ENCODE data around the gene MYG1. TPM values are rescaled to one million over a fixed set of nuclear protein-coding genes. Genes with fewer than 3 reads are reported as not detected.

Gene MYG1
- polyA plus RNA-seq, 1 of the 3 experiments (the other 2 are of a cell fraction): 101 TPM

DNA sequence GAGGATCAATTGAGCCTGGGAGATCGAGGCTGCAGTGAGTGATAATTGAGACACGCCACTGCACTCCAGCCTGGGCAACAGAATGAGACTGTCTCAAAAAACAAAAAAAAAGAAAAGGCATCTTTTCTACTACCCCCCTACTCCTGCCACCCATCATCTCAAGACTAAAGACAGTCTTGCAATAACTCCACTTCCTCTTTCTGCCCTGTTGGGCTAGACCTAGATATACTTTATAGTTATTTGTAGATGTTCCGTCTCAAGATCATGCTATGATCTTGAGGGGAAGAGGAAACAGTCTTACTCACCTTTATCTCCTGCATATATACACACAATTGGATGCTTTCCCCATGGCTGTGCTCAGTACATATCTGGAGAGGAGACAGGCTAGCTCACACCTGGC lies 43.5 kb upstream of the MYG1 start:
- POLR2A ChIA-PET: no interaction called here
- DNase-seq: no peak
- WGBS (ENCODE audit: low lambda C conversion rate): 92% methylated on average over 3 of the region's 3 CpGs
- Histone ChIP-seq H3K79me2 (ENCODE audit: insufficient read depth) (peaks cover 30% of the 10 kb centered on the region), H4K20me1 (ENCODE audit: insufficient read depth) (no peaks in the 10 kb centered on the region), H3K4me1 (ENCODE audit: control insufficient read depth in 1 of 2, insufficient read depth in 2 of 2, low read depth in 1 of 2, low read length in 1 of 2) (peaks cover 0 to 15% of the 10 kb centered on the region in 2 experiments; a peak in 1 of 4 replicates), H3K9ac (no peak overlapping the region), H3K9me3 (no peaks in the 10 kb centered on the region), H3K36me3 (replicated peaks in 1 of 2; ENCODE audit: control insufficient read depth in 1 of 2, insufficient read depth in 2 of 2, low read length in 1 of 2) (peaks cover 5 to 11% of the 10 kb centered on the region in 2 experiments), H3K9me2 (no peaks in the 10 kb centered on the region), H3K27me3 (ENCODE audit: insufficient read depth) (no peaks in the 10 kb centered on the region), H2AFZ (ENCODE audit: low read depth) (no peak overlapping the region), H3K4me3 (ENCODE audit: low read depth in 2 of 2, low read length in 1 of 2) (no peak overlapping the region), H3K27ac (ENCODE audit: low read depth in 2 of 2, low read length in 1 of 2) (no peak overlapping the region), H3K4me2 (no peak overlapping the region), H3F3A (replicated peaks; ENCODE audit: insufficient read depth) (no peaks in the 10 kb centered on the region)
- CTCF ChIA-PET: interaction anchor here (1.0 to 1.8 kb wide), 2 partner anchors 12 to 43 kb away, joined by 5 to 7 read pairs; partner anchors contain the start of gene ESPL1
- TF ChIP-seq, protein P1, sequence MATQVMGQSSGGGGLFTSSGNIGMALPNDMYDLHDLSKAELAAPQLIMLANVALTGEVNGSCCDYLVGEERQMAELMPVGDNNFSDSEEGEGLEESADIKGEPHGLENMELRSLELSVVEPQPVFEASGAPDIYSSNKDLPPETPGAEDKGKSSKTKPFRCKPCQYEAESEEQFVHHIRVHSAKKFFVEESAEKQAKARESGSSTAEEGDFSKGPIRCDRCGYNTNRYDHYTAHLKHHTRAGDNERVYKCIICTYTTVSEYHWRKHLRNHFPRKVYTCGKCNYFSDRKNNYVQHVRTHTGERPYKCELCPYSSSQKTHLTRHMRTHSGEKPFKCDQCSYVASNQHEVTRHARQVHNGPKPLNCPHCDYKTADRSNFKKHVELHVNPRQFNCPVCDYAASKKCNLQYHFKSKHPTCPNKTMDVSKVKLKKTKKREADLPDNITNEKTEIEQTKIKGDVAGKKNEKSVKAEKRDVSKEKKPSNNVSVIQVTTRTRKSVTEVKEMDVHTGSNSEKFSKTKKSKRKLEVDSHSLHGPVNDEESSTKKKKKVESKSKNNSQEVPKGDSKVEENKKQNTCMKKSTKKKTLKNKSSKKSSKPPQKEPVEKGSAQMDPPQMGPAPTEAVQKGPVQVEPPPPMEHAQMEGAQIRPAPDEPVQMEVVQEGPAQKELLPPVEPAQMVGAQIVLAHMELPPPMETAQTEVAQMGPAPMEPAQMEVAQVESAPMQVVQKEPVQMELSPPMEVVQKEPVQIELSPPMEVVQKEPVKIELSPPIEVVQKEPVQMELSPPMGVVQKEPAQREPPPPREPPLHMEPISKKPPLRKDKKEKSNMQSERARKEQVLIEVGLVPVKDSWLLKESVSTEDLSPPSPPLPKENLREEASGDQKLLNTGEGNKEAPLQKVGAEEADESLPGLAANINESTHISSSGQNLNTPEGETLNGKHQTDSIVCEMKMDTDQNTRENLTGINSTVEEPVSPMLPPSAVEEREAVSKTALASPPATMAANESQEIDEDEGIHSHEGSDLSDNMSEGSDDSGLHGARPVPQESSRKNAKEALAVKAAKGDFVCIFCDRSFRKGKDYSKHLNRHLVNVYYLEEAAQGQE (IDR thresholded peaks at IDR 0.05; ENCODE audit: low read depth, low read length): no peak
- TF ChIP-seq, protein P2, sequence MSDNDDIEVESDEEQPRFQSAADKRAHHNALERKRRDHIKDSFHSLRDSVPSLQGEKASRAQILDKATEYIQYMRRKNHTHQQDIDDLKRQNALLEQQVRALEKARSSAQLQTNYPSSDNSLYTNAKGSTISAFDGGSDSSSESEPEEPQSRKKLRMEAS (IDR thresholded peaks at IDR 0.05; ENCODE audit: low read depth): no peak
- TF ChIP-seq, protein P3, sequence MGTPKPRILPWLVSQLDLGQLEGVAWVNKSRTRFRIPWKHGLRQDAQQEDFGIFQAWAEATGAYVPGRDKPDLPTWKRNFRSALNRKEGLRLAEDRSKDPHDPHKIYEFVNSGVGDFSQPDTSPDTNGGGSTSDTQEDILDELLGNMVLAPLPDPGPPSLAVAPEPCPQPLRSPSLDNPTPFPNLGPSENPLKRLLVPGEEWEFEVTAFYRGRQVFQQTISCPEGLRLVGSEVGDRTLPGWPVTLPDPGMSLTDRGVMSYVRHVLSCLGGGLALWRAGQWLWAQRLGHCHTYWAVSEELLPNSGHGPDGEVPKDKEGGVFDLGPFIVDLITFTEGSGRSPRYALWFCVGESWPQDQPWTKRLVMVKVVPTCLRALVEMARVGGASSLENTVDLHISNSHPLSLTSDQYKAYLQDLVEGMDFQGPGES (IDR thresholded peaks at IDR 0.05; ENCODE audit: low read depth, low read length): no peak
- TF ChIP-seq YY1 (IDR thresholded peaks at IDR 0.05; ENCODE audit: low read depth): no peak
- TF ChIP-seq POLR2AphosphoS5 (IDR thresholded peaks at IDR 0.05; ENCODE audit: low read depth, low read length): no peak
- TF ChIP-seq, protein P4, sequence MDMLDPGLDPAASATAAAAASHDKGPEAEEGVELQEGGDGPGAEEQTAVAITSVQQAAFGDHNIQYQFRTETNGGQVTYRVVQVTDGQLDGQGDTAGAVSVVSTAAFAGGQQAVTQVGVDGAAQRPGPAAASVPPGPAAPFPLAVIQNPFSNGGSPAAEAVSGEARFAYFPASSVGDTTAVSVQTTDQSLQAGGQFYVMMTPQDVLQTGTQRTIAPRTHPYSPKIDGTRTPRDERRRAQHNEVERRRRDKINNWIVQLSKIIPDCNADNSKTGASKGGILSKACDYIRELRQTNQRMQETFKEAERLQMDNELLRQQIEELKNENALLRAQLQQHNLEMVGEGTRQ (IDR thresholded peaks at IDR 0.05; ENCODE audit: borderline replicate concordance, low read depth, low read length): no peak

DNA sequence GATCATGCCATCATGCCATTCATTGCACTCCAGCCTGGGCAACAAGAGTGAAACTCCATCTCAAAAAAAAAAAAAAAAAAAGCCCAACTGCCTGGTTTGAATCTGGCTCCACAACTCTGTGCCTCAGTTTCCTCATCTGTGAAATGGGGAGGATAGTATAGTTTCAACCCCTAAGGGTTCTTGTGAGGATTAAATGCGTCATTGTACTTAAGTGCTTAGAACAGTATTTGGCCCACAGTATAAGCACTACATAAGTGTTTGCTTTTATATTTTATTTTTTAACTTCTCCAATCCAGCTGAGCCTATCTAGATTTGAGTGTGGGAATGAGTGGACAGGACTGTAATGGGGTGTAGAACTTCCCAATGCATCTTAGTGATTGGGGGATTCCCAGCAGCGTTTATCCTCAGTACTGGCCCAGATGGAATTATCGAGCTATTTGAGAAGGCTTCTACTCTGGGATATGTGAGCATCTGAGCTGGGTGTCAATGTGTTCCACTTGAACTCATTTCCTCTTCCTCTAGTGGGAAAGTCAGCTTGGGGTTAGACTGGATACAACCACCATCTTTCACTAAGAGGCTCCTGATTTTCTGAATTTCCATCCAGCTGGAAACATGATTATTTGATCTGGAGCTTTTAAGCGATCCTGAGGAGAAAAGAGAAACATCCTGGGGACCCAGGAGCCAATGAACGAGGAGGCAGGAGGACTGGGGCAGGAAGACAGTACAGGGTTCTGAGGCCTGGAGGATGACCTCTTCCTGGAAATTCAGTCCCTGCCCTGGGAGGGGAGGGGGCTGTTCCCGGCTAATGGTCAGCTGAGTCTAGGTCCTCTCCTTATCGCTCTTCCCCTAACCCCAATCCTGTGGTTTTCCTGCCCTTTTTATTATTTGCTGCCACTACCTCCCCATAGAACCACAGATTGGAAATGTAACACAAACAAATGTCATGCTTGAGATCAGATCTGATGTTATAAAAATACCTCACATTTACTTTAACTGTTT lies 40.7 kb upstream of the MYG1 start:
- Histone ChIP-seq H3K79me2 (ENCODE audit: insufficient read depth) (peaks cover 12% of the 10 kb centered on the region), H3K27me3 (ENCODE audit: insufficient read depth) (no peaks in the 10 kb centered on the region), H3K4me2 (no peak overlapping the region), H2AFZ (ENCODE audit: low read depth) (no peak overlapping the region), H3F3A (replicated peaks; ENCODE audit: insufficient read depth) (no peaks in the 10 kb centered on the region), H3K4me1 (ENCODE audit: control insufficient read depth in 1 of 2, insufficient read depth in 2 of 2, low read depth in 1 of 2, low read length in 1 of 2) (no peaks in the 10 kb centered on the region; a peak in 1 of 4 replicates), H3K9ac (no peak overlapping the region), H3K9me2 (no peaks in the 10 kb centered on the region), H3K36me3 (replicated peaks in 1 of 2; ENCODE audit: control insufficient read depth in 1 of 2, insufficient read depth in 2 of 2, low read length in 1 of 2) (peaks cover 3 to 5% of the 10 kb centered on the region in 2 experiments), H3K9me3 (no peaks in the 10 kb centered on the region), H3K27ac (ENCODE audit: low read depth in 2 of 2, low read length in 1 of 2) (no peak overlapping the region), H4K20me1 (ENCODE audit: insufficient read depth) (no peaks in the 10 kb centered on the region), H3K4me3 (ENCODE audit: low read depth in 2 of 2, low read length in 1 of 2) (no peak overlapping the region)
- 81% methylated on average over 7 of the region's 7 CpGs for WGBS (ENCODE audit: low lambda C conversion rate)
- ChIA-PET POLR2A (no interaction called here), CTCF (interaction anchor here (0.8 to 1.8 kb wide), 3 partner anchors 9 to 46 kb away, joined by 4 to 5 read pairs (median 4); partner anchors contain the start of gene ESPL1)
- DNase-seq: no peak
- TF ChIP-seq NRF1 (IDR thresholded peaks at IDR 0.05; ENCODE audit: low read depth, low read length): no peak
- TF ChIP-seq RFX5 (IDR thresholded peaks at IDR 0.05; ENCODE audit: low read length): no peak
- no peak for TF ChIP-seq POLR2AphosphoS5 (IDR thresholded peaks at IDR 0.05; ENCODE audit: low read depth, low read length)
- TF ChIP-seq, protein P5, sequence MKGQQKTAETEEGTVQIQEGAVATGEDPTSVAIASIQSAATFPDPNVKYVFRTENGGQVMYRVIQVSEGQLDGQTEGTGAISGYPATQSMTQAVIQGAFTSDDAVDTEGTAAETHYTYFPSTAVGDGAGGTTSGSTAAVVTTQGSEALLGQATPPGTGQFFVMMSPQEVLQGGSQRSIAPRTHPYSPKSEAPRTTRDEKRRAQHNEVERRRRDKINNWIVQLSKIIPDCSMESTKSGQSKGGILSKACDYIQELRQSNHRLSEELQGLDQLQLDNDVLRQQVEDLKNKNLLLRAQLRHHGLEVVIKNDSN (IDR thresholded peaks at IDR 0.05; ENCODE audit: borderline replicate concordance, low read depth): no peak
- TF ChIP-seq, protein P6, sequence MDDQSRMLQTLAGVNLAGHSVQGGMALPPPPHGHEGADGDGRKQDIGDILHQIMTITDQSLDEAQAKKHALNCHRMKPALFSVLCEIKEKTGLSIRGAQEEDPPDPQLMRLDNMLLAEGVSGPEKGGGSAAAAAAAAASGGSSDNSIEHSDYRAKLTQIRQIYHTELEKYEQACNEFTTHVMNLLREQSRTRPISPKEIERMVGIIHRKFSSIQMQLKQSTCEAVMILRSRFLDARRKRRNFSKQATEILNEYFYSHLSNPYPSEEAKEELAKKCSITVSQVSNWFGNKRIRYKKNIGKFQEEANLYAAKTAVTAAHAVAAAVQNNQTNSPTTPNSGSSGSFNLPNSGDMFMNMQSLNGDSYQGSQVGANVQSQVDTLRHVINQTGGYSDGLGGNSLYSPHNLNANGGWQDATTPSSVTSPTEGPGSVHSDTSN (IDR thresholded peaks at IDR 0.05): no peak
- TF ChIP-seq YY1 (IDR thresholded peaks at IDR 0.05; ENCODE audit: low read depth): no peak
- TF ChIP-seq, protein P7, sequence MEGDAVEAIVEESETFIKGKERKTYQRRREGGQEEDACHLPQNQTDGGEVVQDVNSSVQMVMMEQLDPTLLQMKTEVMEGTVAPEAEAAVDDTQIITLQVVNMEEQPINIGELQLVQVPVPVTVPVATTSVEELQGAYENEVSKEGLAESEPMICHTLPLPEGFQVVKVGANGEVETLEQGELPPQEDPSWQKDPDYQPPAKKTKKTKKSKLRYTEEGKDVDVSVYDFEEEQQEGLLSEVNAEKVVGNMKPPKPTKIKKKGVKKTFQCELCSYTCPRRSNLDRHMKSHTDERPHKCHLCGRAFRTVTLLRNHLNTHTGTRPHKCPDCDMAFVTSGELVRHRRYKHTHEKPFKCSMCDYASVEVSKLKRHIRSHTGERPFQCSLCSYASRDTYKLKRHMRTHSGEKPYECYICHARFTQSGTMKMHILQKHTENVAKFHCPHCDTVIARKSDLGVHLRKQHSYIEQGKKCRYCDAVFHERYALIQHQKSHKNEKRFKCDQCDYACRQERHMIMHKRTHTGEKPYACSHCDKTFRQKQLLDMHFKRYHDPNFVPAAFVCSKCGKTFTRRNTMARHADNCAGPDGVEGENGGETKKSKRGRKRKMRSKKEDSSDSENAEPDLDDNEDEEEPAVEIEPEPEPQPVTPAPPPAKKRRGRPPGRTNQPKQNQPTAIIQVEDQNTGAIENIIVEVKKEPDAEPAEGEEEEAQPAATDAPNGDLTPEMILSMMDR (IDR thresholded peaks at IDR 0.05): no peak
